ENCODE results near the gene TARS1.

DNA sequence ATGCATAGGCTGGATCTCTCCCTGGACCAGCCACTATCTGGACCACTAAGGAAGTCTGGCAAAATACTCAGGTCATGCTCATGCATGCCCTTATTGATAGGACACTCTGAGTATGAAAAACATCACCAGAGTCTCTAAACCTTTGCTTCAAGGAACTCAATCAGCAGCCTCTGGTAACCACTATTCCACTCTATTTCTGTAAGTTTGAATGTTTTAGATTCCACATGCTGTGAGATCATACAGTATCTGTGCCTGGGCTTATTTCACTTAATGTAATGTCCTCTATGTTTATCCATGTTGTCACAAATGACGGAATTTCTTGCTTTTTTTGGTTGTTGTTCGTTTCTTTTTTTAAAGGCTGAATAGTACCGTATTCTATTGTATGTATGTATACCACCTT is 68.3 kb downstream of the TARS1 start:
- TF ChIP-seq, protein P1, sequence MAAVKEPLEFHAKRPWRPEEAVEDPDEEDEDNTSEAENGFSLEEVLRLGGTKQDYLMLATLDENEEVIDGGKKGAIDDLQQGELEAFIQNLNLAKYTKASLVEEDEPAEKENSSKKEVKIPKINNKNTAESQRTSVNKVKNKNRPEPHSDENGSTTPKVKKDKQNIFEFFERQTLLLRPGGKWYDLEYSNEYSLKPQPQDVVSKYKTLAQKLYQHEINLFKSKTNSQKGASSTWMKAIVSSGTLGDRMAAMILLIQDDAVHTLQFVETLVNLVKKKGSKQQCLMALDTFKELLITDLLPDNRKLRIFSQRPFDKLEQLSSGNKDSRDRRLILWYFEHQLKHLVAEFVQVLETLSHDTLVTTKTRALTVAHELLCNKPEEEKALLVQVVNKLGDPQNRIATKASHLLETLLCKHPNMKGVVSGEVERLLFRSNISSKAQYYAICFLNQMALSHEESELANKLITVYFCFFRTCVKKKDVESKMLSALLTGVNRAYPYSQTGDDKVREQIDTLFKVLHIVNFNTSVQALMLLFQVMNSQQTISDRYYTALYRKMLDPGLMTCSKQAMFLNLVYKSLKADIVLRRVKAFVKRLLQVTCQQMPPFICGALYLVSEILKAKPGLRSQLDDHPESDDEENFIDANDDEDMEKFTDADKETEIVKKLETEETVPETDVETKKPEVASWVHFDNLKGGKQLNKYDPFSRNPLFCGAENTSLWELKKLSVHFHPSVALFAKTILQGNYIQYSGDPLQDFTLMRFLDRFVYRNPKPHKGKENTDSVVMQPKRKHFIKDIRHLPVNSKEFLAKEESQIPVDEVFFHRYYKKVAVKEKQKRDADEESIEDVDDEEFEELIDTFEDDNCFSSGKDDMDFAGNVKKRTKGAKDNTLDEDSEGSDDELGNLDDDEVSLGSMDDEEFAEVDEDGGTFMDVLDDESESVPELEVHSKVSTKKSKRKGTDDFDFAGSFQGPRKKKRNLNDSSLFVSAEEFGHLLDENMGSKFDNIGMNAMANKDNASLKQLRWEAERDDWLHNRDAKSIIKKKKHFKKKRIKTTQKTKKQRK (IDR thresholded peaks at IDR 0.05; ENCODE audit: low read depth, low read length), result no peak
- TF ChIP-seq, protein P2, sequence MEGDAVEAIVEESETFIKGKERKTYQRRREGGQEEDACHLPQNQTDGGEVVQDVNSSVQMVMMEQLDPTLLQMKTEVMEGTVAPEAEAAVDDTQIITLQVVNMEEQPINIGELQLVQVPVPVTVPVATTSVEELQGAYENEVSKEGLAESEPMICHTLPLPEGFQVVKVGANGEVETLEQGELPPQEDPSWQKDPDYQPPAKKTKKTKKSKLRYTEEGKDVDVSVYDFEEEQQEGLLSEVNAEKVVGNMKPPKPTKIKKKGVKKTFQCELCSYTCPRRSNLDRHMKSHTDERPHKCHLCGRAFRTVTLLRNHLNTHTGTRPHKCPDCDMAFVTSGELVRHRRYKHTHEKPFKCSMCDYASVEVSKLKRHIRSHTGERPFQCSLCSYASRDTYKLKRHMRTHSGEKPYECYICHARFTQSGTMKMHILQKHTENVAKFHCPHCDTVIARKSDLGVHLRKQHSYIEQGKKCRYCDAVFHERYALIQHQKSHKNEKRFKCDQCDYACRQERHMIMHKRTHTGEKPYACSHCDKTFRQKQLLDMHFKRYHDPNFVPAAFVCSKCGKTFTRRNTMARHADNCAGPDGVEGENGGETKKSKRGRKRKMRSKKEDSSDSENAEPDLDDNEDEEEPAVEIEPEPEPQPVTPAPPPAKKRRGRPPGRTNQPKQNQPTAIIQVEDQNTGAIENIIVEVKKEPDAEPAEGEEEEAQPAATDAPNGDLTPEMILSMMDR (IDR thresholded peaks at IDR 0.05 in 2 of 3, conservative IDR thresholded peaks at IDR 0.05 in 1 of 3; ENCODE audit: control insufficient read depth in 2 of 3, extremely low read depth in 1 of 3, insufficient read depth in 1 of 3, low read depth in 3 of 3, low read length in 3 of 3), result no peak
- TF ChIP-seq POLR2A (IDR thresholded peaks at IDR 0.05; ENCODE audit: low read depth, low read length) (no peak), POLR2AphosphoS5 (IDR thresholded peaks at IDR 0.05; ENCODE audit: low read length) (no peak), ZNF274 (IDR thresholded peaks at IDR 0.05; ENCODE audit: insufficient read depth, insufficient read length) (no peak)
